H1 (cell line): ENCODE data around the gene COQ2. TPM values are rescaled to one million over a fixed set of nuclear protein-coding genes. Genes with fewer than 3 reads are reported as not detected.

Source experiments
- CTCF ChIA-PET: fragments of 300-600 bp; sonication (Branson Sonifier 250); formaldehyde crosslinking; loops from one replicate; lab custom pipeline; 2021; ENCODE audit not compliant: partially characterized antibody; lab: Charles Lee
- POLR2A ChIA-PET: fragments of 300-600 bp; sonication (Branson Sonifier 250); formaldehyde crosslinking; loops from one replicate; lab custom pipeline; 2021; ENCODE audit warnings: inconsistent platforms; ENCODE audit not compliant: partially characterized antibody; lab: Charles Lee
- DNase-seq, 2 experiments: peaks; one replicate each; pipeline versions ENCODE4 v3.0.0 to v3.0.0-alpha.2; 2010 to 2022; ENCODE audit warnings: low spot score in 2 of 2, low read depth in 1 of 2, mixed read lengths in 1 of 2
- FAIRE-seq: peaks from 2 replicates; lab custom pipeline; 2011; peaks lifted over from hg19 to GRCh38; lab: Jason Lieb, UNC
- H2AFZ ChIP-seq: 2 replicates; pipeline ENCODE4 v1.8.1; 2012; ENCODE audit warnings: low read length, inconsistent platforms
- H2AK5ac ChIP-seq: 2 replicates; pipeline ENCODE4 v1.6.1; 2013; ENCODE audit warnings: low read depth, low read length
- H2BK120ac ChIP-seq: replicated peaks from 2 replicates; pipeline ENCODE3; 2013; ENCODE audit warnings: low read depth, low read length, inconsistent platforms
- H2BK12ac ChIP-seq: 2 replicates; pipeline ENCODE4 v1.6.1; 2013; ENCODE audit warnings: low read depth, low read length
- H2BK15ac ChIP-seq: 2 replicates; pipeline ENCODE4 v1.6.1; 2013; ENCODE audit warnings: low read length
- H2BK20ac ChIP-seq: 2 replicates; pipeline ENCODE4 v1.6.1; 2013; ENCODE audit warnings: low read length
- H2BK5ac ChIP-seq: 2 replicates; pipeline ENCODE4 v1.6.1; 2013; ENCODE audit warnings: low read depth, low read length
- H3K14ac ChIP-seq: 2 replicates; pipeline ENCODE4 v1.6.1; 2013; ENCODE audit warnings: inconsistent platforms; ENCODE audit not compliant: insufficient read length
- H3K18ac ChIP-seq: 2 replicates; pipeline ENCODE4 v1.6.1; 2013; ENCODE audit warnings: low read length; ENCODE audit errors: extremely low read depth
- H3K23ac ChIP-seq: 2 replicates; pipeline ENCODE4 v1.6.1; 2013; ENCODE audit warnings: inconsistent platforms; ENCODE audit not compliant: insufficient read length
- H3K23me2 ChIP-seq: 2 replicates; pipeline ENCODE4 v1.6.1; 2013; ENCODE audit warnings: low read depth, low read length
- H3K27ac ChIP-seq: 2 replicates; pipeline ENCODE4 v1.6.1; 2011; ENCODE audit warnings: low read depth, low read length, inconsistent platforms
- H3K27me3 ChIP-seq, 4 experiments: replicated peaks in 1 of 4; 1 replicate in 1 of 4; 2 replicates in 3 of 4; pipeline versions ENCODE4 v1.6.1 to v1.8.1; 2011 to 2013; ENCODE audit warnings: low read length in 3 of 4, mild to moderate bottlenecking in 3 of 4, inconsistent platforms in 2 of 4, mixed read lengths in 2 of 4, moderate library complexity in 1 of 4; ENCODE audit not compliant: control insufficient read depth in 3 of 4, insufficient read depth in 3 of 4; ENCODE audit errors: extremely low read depth in 1 of 4
- H3K36me3 ChIP-seq, 4 experiments: 2 replicates each; pipeline versions ENCODE4 v1.6.1 to v1.8.1; 2011 to 2013; ENCODE audit warnings: mild to moderate bottlenecking in 4 of 4, low read length in 3 of 4, moderate library complexity in 2 of 4, control low read depth in 1 of 4, inconsistent platforms in 1 of 4; ENCODE audit not compliant: insufficient read depth in 4 of 4, control insufficient read depth in 2 of 4
- H3K4ac ChIP-seq: replicated peaks from 2 replicates; pipeline ENCODE3; 2013; ENCODE audit warnings: low read length, low read depth, mixed read lengths, inconsistent platforms; ENCODE audit not compliant: insufficient read length
- H3K4me1 ChIP-seq, 4 experiments: replicated peaks in 1 of 4; 1 replicate in 1 of 4; 2 replicates in 3 of 4; pipeline versions ENCODE4 v1.6.1 to v1.8.1; 2011 to 2013; ENCODE audit warnings: low read length in 3 of 4, inconsistent platforms in 2 of 4, mixed read lengths in 1 of 4; ENCODE audit not compliant: insufficient read depth in 4 of 4, control insufficient read depth in 3 of 4
- H3K4me2 ChIP-seq, 2 experiments: 2 replicates each; pipeline versions ENCODE4 v1.6.1 to v1.8.1; 2011 to 2013; ENCODE audit warnings: low read depth in 2 of 2, low read length in 2 of 2, control low read depth in 1 of 2, inconsistent platforms in 1 of 2, mild to moderate bottlenecking in 1 of 2; ENCODE audit not compliant: insufficient read depth in 1 of 2
- H3K4me3 ChIP-seq, 4 experiments: fragments of 200-600, 300-600 bp in 1 of 4; sonication (generic), shearing (Covaris generic), sonication (Bioruptor Twin) in 1 of 4; 2 replicates each; pipeline versions ENCODE4 v1.5.1 to v1.8.1; 2011 to 2016; ENCODE audit warnings: low read length in 4 of 4, low read depth in 3 of 4, control low read depth in 2 of 4, inconsistent platforms in 2 of 4, mild to moderate bottlenecking in 2 of 4, mixed read lengths in 1 of 4, moderate library complexity in 1 of 4; ENCODE audit not compliant: insufficient read depth in 2 of 4; ENCODE audit errors: extremely low read depth in 1 of 4
- H3K56ac ChIP-seq: replicated peaks from 2 replicates; pipeline ENCODE3; 2013; ENCODE audit warnings: low read depth, mild to moderate bottlenecking, mixed read lengths, low read length, inconsistent platforms; ENCODE audit not compliant: insufficient read length
- H3K79me1 ChIP-seq: 2 replicates; pipeline ENCODE4 v1.6.1; 2013; ENCODE audit warnings: low read depth, low read length, control low read depth
- H3K79me2 ChIP-seq, 2 experiments: 2 replicates each; pipeline versions ENCODE4 v1.6.1 to v1.8.1; 2012 to 2013; ENCODE audit warnings: low read length in 2 of 2, mild to moderate bottlenecking in 2 of 2, inconsistent platforms in 1 of 2; ENCODE audit not compliant: insufficient read depth in 2 of 2, control insufficient read depth in 1 of 2
- H3K9ac ChIP-seq, 4 experiments: replicated peaks in 1 of 4; 1 replicate in 1 of 4; 2 replicates in 3 of 4; pipeline versions ENCODE4 v1.6.1 to v1.8.1; 2011 to 2013; ENCODE audit warnings: low read depth in 3 of 4, low read length in 3 of 4, control low read depth in 2 of 4, mild to moderate bottlenecking in 2 of 4, moderate library complexity in 2 of 4, inconsistent platforms in 1 of 4; ENCODE audit errors: extremely low read depth in 1 of 4
- H3K9me3 ChIP-seq, 2 experiments: 2 replicates each; pipeline versions ENCODE4 v1.6.1 to v1.8.1; 2012 to 2013; ENCODE audit warnings: mild to moderate bottlenecking in 2 of 2, moderate library complexity in 2 of 2, control low read depth in 1 of 2, inconsistent platforms in 1 of 2, low read depth in 1 of 2, low read length in 1 of 2, mixed read lengths in 1 of 2; ENCODE audit not compliant: insufficient read depth in 2 of 2
- H4K20me1 ChIP-seq, 2 experiments: replicated peaks in 1 of 2; 2 replicates each; pipeline versions ENCODE3 to v1.8.1; 2011 to 2013; ENCODE audit warnings: inconsistent platforms in 2 of 2, low read length in 2 of 2, mild to moderate bottlenecking in 1 of 2; ENCODE audit not compliant: insufficient read depth in 2 of 2, control insufficient read depth in 1 of 2
- H4K5ac ChIP-seq: 2 replicates; pipeline ENCODE4 v1.6.1; 2013; ENCODE audit warnings: low read length, low read depth, mixed read lengths, inconsistent platforms; ENCODE audit not compliant: insufficient read length
- H4K8ac ChIP-seq: 2 replicates; pipeline ENCODE4 v1.8.0; 2013; ENCODE audit warnings: mild to moderate bottlenecking, moderate library complexity, low read length, inconsistent platforms; ENCODE audit not compliant: insufficient read depth; ENCODE audit errors: extremely low read depth
- H4K91ac ChIP-seq: replicated peaks from 2 replicates; pipeline ENCODE3; 2013; ENCODE audit warnings: low read length, mixed read lengths, inconsistent platforms; ENCODE audit not compliant: insufficient read length
- CEBPB ChIP-seq: IDR thresholded peaks from 2 replicates; pipeline ENCODE4 v1.6.1; 2012; ENCODE audit warnings: low read depth, low read length
- CREB1 ChIP-seq: IDR thresholded peaks from 2 replicates; pipeline ENCODE4 v1.6.1; 2012; ENCODE audit warnings: inconsistent platforms
- EP300 ChIP-seq, 2 experiments: IDR thresholded peaks; 1 replicate in 1 of 2; 2 replicates in 1 of 2; pipeline ENCODE4 v1.6.1; 2011 to 2012; ENCODE audit warnings: low read depth in 2 of 2, low read length in 2 of 2, mild to moderate bottlenecking in 2 of 2, borderline replicate concordance in 1 of 2, inconsistent platforms in 1 of 2, moderate library complexity in 1 of 2
- SIX5 ChIP-seq: IDR thresholded peaks from 2 replicates; pipeline ENCODE4 v1.6.1; 2011; ENCODE audit warnings: mild to moderate bottlenecking, low read depth, low read length
- YY1 ChIP-seq: IDR thresholded peaks from 2 replicates; pipeline ENCODE4 v1.6.1; 2011; ENCODE audit warnings: low read depth, mild to moderate bottlenecking, low read length
- WGBS, 2 experiments: shearing (Covaris generic) in 1 of 2; methylation state at CpG; one replicate each; pipeline versions ENCODE4 v1.1.6 to v1.1.7; 2013 to 2015; ENCODE audit warnings: low lambda C conversion rate in 2 of 2, mixed read lengths in 2 of 2, inconsistent platforms in 1 of 2, low coverage in 1 of 2, missing lambda C conversion rate in 1 of 2; ENCODE audit not compliant: insufficient replicate concordance in 2 of 2, insufficient coverage in 1 of 2, insufficient read length in 1 of 2; ENCODE audit errors: extremely low coverage in 1 of 2, missing lambda C conversion rate in 1 of 2; 5-methylcytosine and 5-hydroxymethylcytosine counted together
- polyA plus RNA-seq, 7 experiments: library from polyadenylated mRNA; depleted of rRNA in 3 of 7; stranded (reverse) in 5 of 7; unstranded in 2 of 7; fragments of >200 nt in 5 of 7; fragments of 200-250 nt in 2 of 7; gene quantifications; 1 replicate in 5 of 7; 2 replicates in 1 of 7; 4 replicates in 1 of 7; pipeline versions ENCODE4 v1.2.1 to v1.2.3, GENCODE V29; 2011 to 2013; ENCODE audit warnings: missing spikeins in 2 of 7, mixed read lengths in 2 of 7
- total RNA-seq: library from RNA; stranded (reverse); fragmentation: NEBNext Ultra II Directional; extraction: Animal tissue kit (Norgen Biotek cat#: 25700); gene quantifications from 2 replicates; pipeline ENCODE4 v1.2.1, GENCODE V29; 2021

COQ2 gene
- total and polyA plus RNA-seq, 2 of the 8 experiments (the other 6 are each of a cell fraction or from before 2014, with no cell fraction given), result 21.5 to 22.9 TPM

DNA sequence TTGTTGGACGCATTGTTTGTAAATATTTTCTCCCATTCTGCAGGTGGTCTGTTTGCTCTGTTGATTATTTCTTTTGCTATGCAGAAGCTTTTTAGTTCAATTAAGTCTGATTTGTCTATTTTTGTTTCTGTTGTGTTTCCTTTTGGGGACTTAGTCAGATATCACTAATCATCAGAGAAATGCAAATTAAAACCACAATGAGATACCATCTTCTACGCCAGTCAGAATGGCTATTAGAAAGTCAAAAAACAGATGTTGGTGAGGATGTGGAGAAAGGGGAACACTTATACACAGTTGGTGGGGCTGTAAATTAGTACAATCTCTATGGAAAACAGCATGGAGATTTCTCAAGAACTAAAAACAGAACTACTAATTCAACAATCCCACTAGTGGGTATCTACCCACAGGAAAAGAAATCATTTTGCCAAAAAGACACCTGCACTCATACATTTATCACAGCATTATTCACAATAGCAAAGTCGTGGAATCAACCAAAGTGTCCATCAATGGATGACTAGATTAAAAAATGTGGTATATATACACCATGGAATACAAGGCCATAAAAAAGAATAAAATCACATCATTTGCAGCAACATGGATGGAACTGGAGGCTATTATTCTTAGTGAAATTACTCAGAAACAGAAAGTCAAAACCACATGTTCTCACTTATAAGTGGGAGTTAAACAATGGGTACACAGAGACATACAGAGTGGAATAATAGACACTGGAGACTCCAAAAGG is 8.1 kb downstream of the COQ2 start:
- H4K91ac ChIP-seq, result no peak overlapping the region
- TF ChIP-seq CEBPB (no peak), CREB1 (no peak), EP300 (IDR thresholded peaks at IDR 0.05; ENCODE audit: borderline replicate concordance in 1 of 2, low read depth in 2 of 2, low read length in 2 of 2) (no peak), YY1 (no peak), SIX5 (no peak)
- H3K4me1 ChIP-seq, result no peaks in the 10 kb centered on the region
- H3K36me3 ChIP-seq, result peaks cover 0 to 4% (median 2%) of the 10 kb centered on the region in 4 experiments; a peak in 4 of 8 replicates
- no peaks in the 10 kb centered on the region for H3K79me1 ChIP-seq
- H3K9ac ChIP-seq, result no peak overlapping the region
- no peak overlapping the region for H2BK20ac ChIP-seq
- H3K9me3 ChIP-seq, result no peaks in the 10 kb centered on the region
- H3K4me3 ChIP-seq, result no peak overlapping the region
- peaks cover 0 to 3% of the 10 kb centered on the region in 2 experiments for H4K20me1 ChIP-seq
- peaks cover 0 to 2% of the 10 kb centered on the region in 2 experiments; a peak in 1 of 4 replicates for H3K79me2 ChIP-seq
- no peak overlapping the region for H2BK5ac ChIP-seq
- ChIA-PET CTCF (interaction anchor here (1.0 kb wide), 1 partner anchor 16 kb away, joined by 3 read pairs; no protein-coding TSS in a partner anchor), POLR2A (no interaction called here)
- no peak overlapping the region for H3K18ac ChIP-seq
- H2BK12ac ChIP-seq, result no peak overlapping the region
- no peak overlapping the region for H3K4ac ChIP-seq
- H3K56ac ChIP-seq, result no peak overlapping the region
- H3K27me3 ChIP-seq, result no peaks in the 10 kb centered on the region
- H3K23me2 ChIP-seq, result no peaks in the 10 kb centered on the region
- H3K27ac ChIP-seq, result no peak overlapping the region
- H3K23ac ChIP-seq, result no peak overlapping the region
- no peak overlapping the region for H4K8ac ChIP-seq
- H2BK120ac ChIP-seq, result no peak overlapping the region
- no peak overlapping the region for H2BK15ac ChIP-seq
- no peak overlapping the region for H2AK5ac ChIP-seq
- 89% methylated on average over 3 of the region's 3 CpGs; no CpG with 5 or more reads in 1 of the 2 experiments for WGBS, 2 experiments
- DNase-seq (no peak), FAIRE-seq (no peak)
- H4K5ac ChIP-seq, result no peak overlapping the region
- H3K4me2 ChIP-seq, result no peak overlapping the region
- no peak overlapping the region for H2AFZ ChIP-seq
- H3K14ac ChIP-seq, result no peak overlapping the region
